ENCODE data around the gene DAB1. TPM values are rescaled to one million over a fixed set of nuclear protein-coding genes. Genes with fewer than 3 reads are reported as not detected.

Gene DAB1
- total and polyA plus RNA-seq, 2 of the 8 experiments (the other 6 are each of a cell fraction or from before 2014, with no cell fraction given): 4.4 to 11.8 TPM

DNA sequence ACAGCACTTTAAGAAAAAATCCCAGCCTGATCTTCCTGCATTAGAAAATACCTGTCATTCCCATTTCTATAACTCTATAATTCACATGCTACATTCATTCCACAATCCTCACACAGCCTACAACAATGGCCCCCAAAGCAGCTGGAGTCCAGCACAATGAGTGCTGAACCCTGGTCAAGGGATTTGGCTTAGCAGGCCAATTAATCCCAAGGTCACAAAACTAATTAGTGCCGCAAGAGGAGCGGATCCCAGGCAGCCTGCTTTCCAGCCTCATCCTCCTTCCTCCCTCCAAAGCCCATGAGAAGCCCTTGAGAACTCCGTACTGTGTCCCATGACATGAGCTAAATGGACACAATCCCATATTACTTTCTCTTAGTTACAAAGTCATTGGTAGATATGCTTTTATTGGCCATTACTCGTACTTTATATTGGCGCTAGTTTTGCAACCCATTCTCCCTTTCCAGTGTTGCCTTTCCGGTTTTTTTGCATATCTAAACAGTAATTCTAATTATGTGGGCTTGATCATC, 94.8 kb downstream of the DAB1 start:
- no peaks in the 10 kb centered on the region for H3K36me3 ChIP-seq (ENCODE audit: control insufficient read depth in 2 of 4, insufficient read depth in 4 of 4, low read length in 3 of 4)
- no peak overlapping the region for H4K8ac ChIP-seq (ENCODE audit: extremely low read depth, insufficient read depth, low read length)
- H2BK120ac ChIP-seq (replicated peaks; ENCODE audit: low read depth, low read length): no peak overlapping the region
- no peaks in the 10 kb centered on the region for H3K79me2 ChIP-seq (ENCODE audit: control insufficient read depth in 1 of 2, insufficient read depth in 2 of 2, low read length in 2 of 2)
- H3K9ac ChIP-seq (replicated peaks in 1 of 4; ENCODE audit: extremely low read depth in 1 of 4, low read depth in 3 of 4, low read length in 3 of 4): no peak overlapping the region
- H2AFZ ChIP-seq (ENCODE audit: low read length): no peak overlapping the region
- no peak overlapping the region for H2BK12ac ChIP-seq (ENCODE audit: low read depth, low read length)
- no peak overlapping the region for H4K5ac ChIP-seq (ENCODE audit: insufficient read length, low read depth, low read length)
- ChIA-PET POLR2A (ENCODE audit: partially characterized antibody) (interaction anchor here (1.1 kb wide), 1 partner anchor 11 kb away, joined by 5 read pairs; no protein-coding TSS in a partner anchor), CTCF (ENCODE audit: partially characterized antibody) (interaction anchor here (0.7 kb wide), 1 partner anchor 463 kb away, joined by 3 read pairs; no protein-coding TSS in a partner anchor)
- FAIRE-seq (no peak), DNase-seq (ENCODE audit: low read depth in 1 of 2, low spot score in 2 of 2) (no peak)
- no peak overlapping the region for H2BK5ac ChIP-seq (ENCODE audit: low read depth, low read length)
- no peak overlapping the region for H3K56ac ChIP-seq (replicated peaks; ENCODE audit: insufficient read length, low read depth, low read length)
- no peak overlapping the region for H3K14ac ChIP-seq (ENCODE audit: insufficient read length)
- no peak overlapping the region for H2BK20ac ChIP-seq (ENCODE audit: low read length)
- no peaks in the 10 kb centered on the region for H4K20me1 ChIP-seq (replicated peaks in 1 of 2; ENCODE audit: control insufficient read depth in 1 of 2, insufficient read depth in 2 of 2, low read length in 2 of 2)
- H3K4ac ChIP-seq (replicated peaks; ENCODE audit: insufficient read length, low read depth, low read length): no peak overlapping the region
- H3K23me2 ChIP-seq (ENCODE audit: low read depth, low read length): no peaks in the 10 kb centered on the region
- H3K79me1 ChIP-seq (ENCODE audit: low read depth, low read length): no peaks in the 10 kb centered on the region
- no peak overlapping the region for H2AK5ac ChIP-seq (ENCODE audit: low read depth, low read length)
- H3K4me1 ChIP-seq (replicated peaks in 1 of 4; ENCODE audit: control insufficient read depth in 3 of 4, insufficient read depth in 4 of 4, low read length in 3 of 4): peaks cover 0 to 6% (median 3%) of the 10 kb centered on the region in 4 experiments; a peak in 1 of 7 replicates
- no peak overlapping the region for H3K4me3 ChIP-seq (ENCODE audit: extremely low read depth in 1 of 4, insufficient read depth in 2 of 4, low read depth in 3 of 4, low read length in 4 of 4)
- H3K23ac ChIP-seq (ENCODE audit: insufficient read length): no peak overlapping the region
- no peak overlapping the region for H3K18ac ChIP-seq (ENCODE audit: extremely low read depth, low read length)
- no peaks in the 10 kb centered on the region for H3K9me3 ChIP-seq (ENCODE audit: insufficient read depth in 2 of 2, low read depth in 1 of 2, low read length in 1 of 2)
- H4K91ac ChIP-seq (replicated peaks; ENCODE audit: insufficient read length, low read length): no peak overlapping the region
- WGBS, 2 experiments (ENCODE audit: extremely low coverage in 1 of 2, insufficient coverage in 1 of 2, insufficient read length in 1 of 2, insufficient replicate concordance in 2 of 2, low coverage in 1 of 2, low lambda C conversion rate in 2 of 2, missing lambda C conversion rate in 1 of 2): 89% methylated on average over 6 of the region's 6 CpGs; no CpG with 5 or more reads in 1 of the 2 experiments
- H3K4me2 ChIP-seq (ENCODE audit: insufficient read depth in 1 of 2, low read depth in 2 of 2, low read length in 2 of 2): no peak overlapping the region
- H3K27ac ChIP-seq (ENCODE audit: low read depth, low read length): no peak overlapping the region
- no peaks in the 10 kb centered on the region for H3K27me3 ChIP-seq (replicated peaks in 1 of 4; ENCODE audit: control insufficient read depth in 3 of 4, extremely low read depth in 1 of 4, insufficient read depth in 3 of 4, low read length in 3 of 4)
- no peak overlapping the region for H2BK15ac ChIP-seq (ENCODE audit: low read length)
- TF ChIP-seq POLR2A (IDR thresholded peaks at IDR 0.05; ENCODE audit: control extremely low read depth in 1 of 2, low read depth in 2 of 2, low read length in 2 of 2): no peak
- no peak for TF ChIP-seq RXRA (IDR thresholded peaks at IDR 0.05; ENCODE audit: insufficient read depth, low read depth, low read length)
- no peak for TF ChIP-seq GABPA (IDR thresholded peaks at IDR 0.05; ENCODE audit: borderline replicate concordance, insufficient read depth, low read length)
- TF ChIP-seq RFX5 (IDR thresholded peaks at IDR 0.05; ENCODE audit: borderline replicate concordance, low read depth, low read length): no peak
- TF ChIP-seq RBBP5 (IDR thresholded peaks at IDR 0.05; ENCODE audit: borderline replicate concordance, low read depth, low read length): no peak
- no peak for TF ChIP-seq FOSL1 (IDR thresholded peaks at IDR 0.05; ENCODE audit: insufficient read depth, low read depth, low read length)
- no peak for TF ChIP-seq BCL11A (IDR thresholded peaks at IDR 0.05; ENCODE audit: low read depth in 2 of 2, low read length in 2 of 2)

Data from H1 (cell line).